ENCODE results near the gene CDCA7L. TPM values are rescaled to one million over a fixed set of nuclear protein-coding genes. Genes with fewer than 3 reads are reported as not detected.
"Not testable (repeated sequence)": the region's sequence is repeated elsewhere in the genome, so short reads cannot be mapped to it uniquely, and the experiment has no call there.

The CDCA7L gene
- polyA plus RNA-seq, 1 of the 3 experiments (the other 2 are of a cell fraction): 18.4 TPM

DNA sequence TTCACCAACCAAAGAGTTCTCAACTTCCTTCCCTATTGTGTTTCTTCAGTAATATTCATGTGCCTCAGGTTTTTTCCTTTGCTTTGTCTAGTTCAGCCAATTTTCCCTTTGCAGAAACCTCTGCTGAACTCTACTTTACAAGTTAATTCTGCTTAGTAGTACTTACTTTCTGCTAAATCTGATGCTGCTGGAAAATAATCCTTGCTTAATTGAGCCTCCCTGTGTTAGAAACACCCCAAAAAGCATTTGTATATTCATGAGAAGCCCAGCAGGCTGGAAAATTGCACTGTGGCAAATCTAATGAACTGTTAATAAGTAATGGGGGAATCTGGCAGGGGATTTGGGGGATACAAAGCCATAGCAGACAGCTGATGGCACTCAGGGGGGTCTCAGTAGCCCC, 78.5 kb downstream of the CDCA7L start:
- Histone ChIP-seq H3K4me3 (ENCODE audit: low read depth in 2 of 2, low read length in 1 of 2) (no peak overlapping the region), H3K4me2 (no peak overlapping the region), H3K9me2 (no peaks in the 10 kb centered on the region), H3K27me3 (ENCODE audit: insufficient read depth) (peaks cover under 1% of the 10 kb centered on the region; the same call in 1 of the 2 replicates), H3K9ac (no peak overlapping the region), H3F3A (replicated peaks; ENCODE audit: insufficient read depth) (no peaks in the 10 kb centered on the region), H4K20me1 (ENCODE audit: insufficient read depth) (no peaks in the 10 kb centered on the region), H3K27ac (ENCODE audit: low read depth in 2 of 2, low read length in 1 of 2) (no peak overlapping the region), H3K79me2 (ENCODE audit: insufficient read depth) (no peaks in the 10 kb centered on the region), H3K9me3 (no peaks in the 10 kb centered on the region), H3K4me1 (ENCODE audit: control insufficient read depth in 1 of 2, insufficient read depth in 2 of 2, low read depth in 1 of 2, low read length in 1 of 2) (no peaks in the 10 kb centered on the region; a peak in 1 of 4 replicates), H3K36me3 (replicated peaks in 1 of 2; ENCODE audit: control insufficient read depth in 1 of 2, insufficient read depth in 2 of 2, low read length in 1 of 2) (no peaks in the 10 kb centered on the region), H2AFZ (ENCODE audit: low read depth) (no peak overlapping the region)
- POLR2A ChIA-PET: no interaction called here
- no peak for DNase-seq
- TF ChIP-seq, protein P1, sequence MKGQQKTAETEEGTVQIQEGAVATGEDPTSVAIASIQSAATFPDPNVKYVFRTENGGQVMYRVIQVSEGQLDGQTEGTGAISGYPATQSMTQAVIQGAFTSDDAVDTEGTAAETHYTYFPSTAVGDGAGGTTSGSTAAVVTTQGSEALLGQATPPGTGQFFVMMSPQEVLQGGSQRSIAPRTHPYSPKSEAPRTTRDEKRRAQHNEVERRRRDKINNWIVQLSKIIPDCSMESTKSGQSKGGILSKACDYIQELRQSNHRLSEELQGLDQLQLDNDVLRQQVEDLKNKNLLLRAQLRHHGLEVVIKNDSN (IDR thresholded peaks at IDR 0.05; ENCODE audit: borderline replicate concordance, low read depth): no peak
- TF ChIP-seq FOXM1 (IDR thresholded peaks at IDR 0.05; ENCODE audit: low read depth) (no peak), CHD2 (IDR thresholded peaks at IDR 0.05; ENCODE audit: low read length, partially characterized antibody) (no peak), MEF2A (IDR thresholded peaks at IDR 0.05; ENCODE audit: borderline replicate concordance, low read depth) (no peak), FOSL2 (IDR thresholded peaks at IDR 0.05; ENCODE audit: borderline replicate concordance, low read depth) (no peak), SIN3A (IDR thresholded peaks at IDR 0.05; ENCODE audit: borderline replicate concordance, low read depth, low read length) (no peak), TEAD4 (IDR thresholded peaks at IDR 0.05; ENCODE audit: borderline replicate concordance, insufficient read depth) (no peak), SMC3 (IDR thresholded peaks at IDR 0.05; ENCODE audit: low read depth, low read length) (no peak), GABPA (IDR thresholded peaks at IDR 0.05; ENCODE audit: low read depth) (no peak), YY1 (IDR thresholded peaks at IDR 0.05; ENCODE audit: low read depth) (no peak)
- CTCF ChIA-PET: interaction anchor here (0.8 kb wide), 1 partner anchor 100 kb away, joined by 3 read pairs; no protein-coding TSS in a partner anchor

DNA sequence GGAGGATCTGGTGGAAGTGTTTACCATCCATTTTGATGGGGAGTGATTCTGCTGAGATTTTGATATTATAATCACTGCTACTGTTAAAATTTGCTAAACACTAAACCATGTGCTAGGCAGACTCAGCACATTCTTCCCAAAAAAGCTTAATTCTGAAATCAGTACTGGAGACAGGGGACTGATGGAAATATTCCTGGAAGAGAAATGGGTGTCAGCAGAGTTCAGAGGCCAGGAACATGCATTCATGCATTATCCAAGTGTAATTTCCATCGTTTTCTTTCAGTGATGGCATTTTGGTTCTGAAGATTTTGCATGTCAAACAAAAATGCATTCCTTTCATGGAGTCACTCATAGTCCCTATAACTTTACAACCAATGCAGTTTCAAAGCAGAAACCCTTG, 79.0 kb downstream of the CDCA7L start:
- Histone ChIP-seq H3K27ac (ENCODE audit: low read depth in 2 of 2, low read length in 1 of 2) (no peak overlapping the region), H3K4me2 (no peak overlapping the region), H3K4me1 (ENCODE audit: control insufficient read depth in 1 of 2, insufficient read depth in 2 of 2, low read depth in 1 of 2, low read length in 1 of 2) (no peaks in the 10 kb centered on the region; a peak in 1 of 4 replicates), H3K36me3 (replicated peaks in 1 of 2; ENCODE audit: control insufficient read depth in 1 of 2, insufficient read depth in 2 of 2, low read length in 1 of 2) (no peaks in the 10 kb centered on the region), H3K9me3 (no peaks in the 10 kb centered on the region), H2AFZ (ENCODE audit: low read depth) (no peak overlapping the region), H3K4me3 (ENCODE audit: low read depth in 2 of 2, low read length in 1 of 2) (no peak overlapping the region), H3K27me3 (ENCODE audit: insufficient read depth) (peaks cover 5% of the 10 kb centered on the region; the same call in 1 of the 2 replicates), H3F3A (replicated peaks; ENCODE audit: insufficient read depth) (no peaks in the 10 kb centered on the region), H3K9ac (no peak overlapping the region), H3K79me2 (ENCODE audit: insufficient read depth) (no peaks in the 10 kb centered on the region), H4K20me1 (ENCODE audit: insufficient read depth) (no peaks in the 10 kb centered on the region), H3K9me2 (no peaks in the 10 kb centered on the region)
- TF ChIP-seq EP300 (IDR thresholded peaks at IDR 0.05; ENCODE audit: borderline replicate concordance in 1 of 2, low read depth in 1 of 2, low read length in 1 of 2) (no peak), NFIC (IDR thresholded peaks at IDR 0.05; ENCODE audit: borderline replicate concordance) (no peak)
- WGBS (ENCODE audit: low lambda C conversion rate): 10% methylated on average over 1 of the region's 1 CpG
- DNase-seq: no peak
- POLR2A ChIA-PET: no interaction called here
- CTCF ChIA-PET: interaction anchor here (0.8 kb wide), 1 partner anchor 100 kb away, joined by 3 read pairs; no protein-coding TSS in a partner anchor

DNA sequence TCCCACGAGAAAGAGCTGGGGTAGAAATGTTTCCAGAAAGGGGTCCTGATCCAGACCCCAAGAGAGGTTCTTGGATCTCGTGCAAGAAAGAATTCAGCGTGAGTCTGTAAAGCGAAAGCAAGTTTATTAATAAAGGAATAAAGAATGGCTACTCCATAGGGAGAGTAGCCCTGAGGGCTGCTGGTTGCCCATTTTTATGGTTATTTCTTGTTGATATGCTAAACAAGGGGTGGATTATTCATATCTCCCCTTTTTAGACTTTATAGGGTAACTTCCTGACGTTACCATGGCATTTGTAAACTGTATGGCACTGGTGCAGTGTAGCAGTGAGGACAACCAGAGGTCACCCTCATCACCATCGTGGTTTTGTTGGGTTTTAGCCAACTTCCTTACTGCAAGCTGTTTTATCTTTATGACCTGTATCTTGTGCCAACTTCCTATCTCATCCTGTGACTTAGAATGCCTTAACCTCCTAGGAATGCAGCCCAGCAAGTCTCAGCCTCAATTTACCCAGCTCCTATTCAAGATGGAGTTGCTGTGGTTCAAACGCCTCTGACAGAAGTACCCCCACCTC, 80.0 kb downstream of the CDCA7L start:
- CTCF ChIA-PET: interaction anchor here (1.2 kb wide), 1 partner anchor 136 kb away, joined by 4 read pairs; no protein-coding TSS in a partner anchor

More for the DNA sequence above, 80.0 kb downstream of the CDCA7L start:
- H2AFZ ChIP-seq (ENCODE audit: low read depth); H3K9me3 ChIP-seq; H3K9ac ChIP-seq; H4K20me1 ChIP-seq (ENCODE audit: insufficient read depth); H3K4me1 ChIP-seq (ENCODE audit: control insufficient read depth in 1 of 2, insufficient read depth in 2 of 2, low read depth in 1 of 2, low read length in 1 of 2); H3K36me3 ChIP-seq (replicated peaks in 1 of 2; ENCODE audit: control insufficient read depth in 1 of 2, insufficient read depth in 2 of 2, low read length in 1 of 2); H3K27ac ChIP-seq (ENCODE audit: low read depth in 2 of 2, low read length in 1 of 2); DNase-seq; H3K4me3 ChIP-seq (ENCODE audit: low read depth in 2 of 2, low read length in 1 of 2); H3K9me2 ChIP-seq; POLR2A ChIA-PET; H3K27me3 ChIP-seq (ENCODE audit: insufficient read depth); H3K79me2 ChIP-seq (ENCODE audit: insufficient read depth); H3K4me2 ChIP-seq; H3F3A ChIP-seq (replicated peaks; ENCODE audit: insufficient read depth): not testable (repeated sequence)
- 20% methylated on average over 7 of the region's 7 CpGs for WGBS (ENCODE audit: low lambda C conversion rate)
